Measurements from ENCODE around the gene FBXL14. TPM values are rescaled to one million over a fixed set of nuclear protein-coding genes. Genes with fewer than 3 reads are reported as not detected.
"Not testable (repeated sequence)": the region's sequence is repeated elsewhere in the genome, so short reads cannot be mapped to it uniquely, and the experiment has no call there.

FBXL14 gene
- total RNA-seq, 1 experiment from 2014 or later, result 7.9 TPM

DNA sequence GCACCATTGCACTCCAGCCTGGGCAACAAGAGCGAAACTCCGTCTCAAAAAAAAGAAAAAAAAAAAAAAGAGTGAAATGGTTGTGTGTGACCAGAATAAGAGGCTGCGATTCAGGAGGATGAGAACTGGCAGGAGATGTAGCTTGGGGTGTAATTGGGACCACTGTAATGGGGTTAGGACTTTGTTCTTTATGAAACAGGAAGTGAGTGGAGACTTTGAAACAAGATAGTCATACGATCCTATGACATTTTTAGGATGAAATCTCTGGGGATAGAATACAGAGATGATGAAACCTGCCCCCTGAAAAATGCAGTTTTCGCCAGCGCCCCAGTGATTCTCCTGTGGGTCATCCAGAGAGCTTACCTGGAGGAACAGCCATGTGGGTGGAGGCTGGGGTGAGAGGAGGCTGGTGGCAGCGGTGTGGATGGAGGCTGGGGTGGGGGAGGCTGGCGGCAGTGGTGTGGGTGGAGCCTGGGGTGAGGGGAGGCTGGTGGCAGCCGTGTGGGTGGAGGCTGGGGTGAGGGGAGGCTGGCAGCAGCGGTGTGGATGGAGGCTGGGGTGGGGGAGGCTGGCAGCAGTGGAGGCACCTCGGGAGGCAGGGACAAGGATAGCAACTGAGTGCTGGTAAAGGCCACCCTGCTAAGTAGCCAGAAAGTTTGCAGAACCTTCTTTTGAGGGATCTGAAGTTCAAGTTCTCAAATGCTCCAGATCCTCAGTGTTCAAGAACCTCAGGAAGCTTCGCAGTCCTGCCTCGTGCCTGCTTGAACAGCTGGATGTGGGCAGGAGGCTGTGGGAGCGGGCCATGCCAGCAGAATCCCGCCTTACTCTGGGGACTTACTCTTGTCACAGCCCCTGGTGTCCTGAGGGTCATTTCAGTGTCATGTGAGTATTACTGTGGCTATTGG, 20.2 kb downstream of the FBXL14 start:
- DNase-seq (ENCODE audit: low read depth), result no peak

DNA sequence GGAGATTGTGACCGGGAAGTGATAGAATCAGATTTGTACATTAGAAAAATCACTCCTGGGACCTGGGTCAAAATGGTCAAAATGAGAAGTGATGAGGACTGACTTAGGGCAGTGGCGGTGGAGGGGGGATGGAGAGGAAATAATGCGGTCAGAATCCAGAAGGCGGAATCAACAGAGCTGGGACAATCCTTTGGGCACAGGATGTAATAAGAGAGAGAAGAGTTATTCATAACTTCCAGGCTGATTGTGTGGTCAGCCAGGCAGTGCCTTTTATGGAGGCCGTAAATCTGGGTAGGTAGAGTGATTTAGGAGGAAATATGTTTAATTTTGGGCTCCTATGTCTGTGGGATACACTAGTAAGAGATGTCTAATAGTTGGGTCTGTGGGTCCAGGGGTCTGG, 21.6 kb downstream of the FBXL14 start:
- DNase-seq (ENCODE audit: low read depth), result no peak

DNA sequence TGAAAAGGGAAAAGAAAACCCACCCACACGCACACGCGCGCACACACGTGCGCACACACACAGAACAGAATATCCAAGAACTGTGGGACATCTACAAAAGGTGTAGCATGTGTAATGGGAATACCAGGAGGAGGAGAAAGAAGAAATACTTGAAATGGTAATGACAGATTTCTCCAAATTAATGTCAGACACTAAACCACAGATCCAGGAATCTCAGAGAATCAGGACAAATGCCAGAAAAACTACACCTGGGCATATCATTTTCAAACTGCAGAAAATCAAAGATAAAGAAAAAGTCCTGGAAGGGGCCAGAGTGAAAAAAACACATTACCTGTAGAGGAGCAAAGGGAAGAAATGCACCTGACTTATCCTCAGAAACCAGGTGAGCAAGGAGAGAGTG, 26.5 kb downstream of the FBXL14 start:
- no peak for DNase-seq (ENCODE audit: low read depth)

DNA sequence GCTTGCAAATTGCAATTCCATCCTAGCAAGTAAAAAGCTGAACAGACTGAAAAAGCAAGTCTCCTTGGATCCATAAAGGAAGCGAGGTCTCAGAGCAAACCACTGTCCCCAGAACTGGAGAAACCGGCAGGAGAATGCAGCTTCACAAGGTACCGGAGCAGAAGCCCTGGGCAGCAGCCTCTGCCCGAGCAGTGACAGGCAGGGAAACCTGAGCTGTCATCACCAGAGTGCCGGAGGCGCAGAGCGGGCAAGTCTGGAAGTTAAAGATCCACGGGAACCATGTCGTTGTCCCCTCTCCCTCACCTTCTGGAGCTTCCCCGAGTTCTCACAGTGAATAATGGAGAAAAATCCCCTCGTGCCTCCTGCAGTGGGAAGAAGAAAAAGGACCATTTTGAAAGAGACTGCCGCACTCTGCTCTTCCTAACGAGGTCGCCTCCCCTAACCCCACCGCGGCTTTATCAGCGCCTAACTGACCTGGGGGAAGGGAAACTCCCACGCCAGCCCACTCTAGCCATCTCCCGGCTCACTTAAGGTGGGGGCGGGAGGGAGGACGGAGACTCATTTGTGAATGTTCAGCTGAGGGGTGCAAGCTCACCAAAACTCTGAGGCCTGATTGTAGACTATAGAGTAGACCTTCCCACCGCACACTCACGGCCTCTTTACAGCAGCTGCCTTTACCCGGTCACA, 27.8 kb downstream of the FBXL14 start:
- DNase-seq (ENCODE audit: low read depth), result no peak

DNA sequence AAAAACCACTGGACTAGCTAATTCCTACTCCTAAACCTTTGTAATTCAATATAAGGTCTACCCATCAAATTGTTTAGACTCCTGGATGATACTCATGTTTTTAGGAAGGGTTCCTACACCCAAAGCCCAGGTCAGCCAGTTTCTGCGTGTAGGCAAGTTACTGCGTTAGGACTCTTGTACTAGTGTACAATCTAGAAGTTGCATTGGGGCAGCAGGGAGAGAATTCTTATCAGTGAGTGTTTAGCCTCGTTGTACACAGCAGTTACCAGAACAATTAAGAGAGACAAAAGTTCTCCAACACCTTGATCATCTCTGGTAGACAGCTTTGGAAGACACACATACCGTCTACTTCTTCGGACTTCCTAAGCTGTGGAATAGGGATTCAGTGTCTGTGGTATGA, 29.2 kb downstream of the FBXL14 start:
- no peak for DNase-seq (ENCODE audit: low read depth)

DNA sequence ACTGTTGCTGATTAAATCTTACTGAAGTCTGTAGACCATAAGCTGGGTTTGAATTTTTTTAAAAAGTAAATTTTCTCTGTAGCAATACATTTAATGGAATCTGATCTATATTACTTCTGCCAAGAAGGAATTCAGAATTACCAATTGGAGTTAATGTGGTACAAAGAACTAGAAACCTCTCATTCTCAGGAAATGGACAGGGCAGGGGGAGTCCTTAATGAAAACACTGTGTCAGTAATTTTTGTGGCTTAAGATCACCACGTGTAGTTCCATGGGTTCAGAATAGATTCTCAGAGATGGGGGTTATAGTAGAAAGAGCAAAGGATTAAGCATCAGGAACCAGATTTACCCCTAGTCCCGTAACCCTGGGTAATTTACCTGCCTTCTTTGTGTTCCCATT, 30.3 kb downstream of the FBXL14 start:
- DNase-seq (ENCODE audit: low read depth), result no peak

DNA sequence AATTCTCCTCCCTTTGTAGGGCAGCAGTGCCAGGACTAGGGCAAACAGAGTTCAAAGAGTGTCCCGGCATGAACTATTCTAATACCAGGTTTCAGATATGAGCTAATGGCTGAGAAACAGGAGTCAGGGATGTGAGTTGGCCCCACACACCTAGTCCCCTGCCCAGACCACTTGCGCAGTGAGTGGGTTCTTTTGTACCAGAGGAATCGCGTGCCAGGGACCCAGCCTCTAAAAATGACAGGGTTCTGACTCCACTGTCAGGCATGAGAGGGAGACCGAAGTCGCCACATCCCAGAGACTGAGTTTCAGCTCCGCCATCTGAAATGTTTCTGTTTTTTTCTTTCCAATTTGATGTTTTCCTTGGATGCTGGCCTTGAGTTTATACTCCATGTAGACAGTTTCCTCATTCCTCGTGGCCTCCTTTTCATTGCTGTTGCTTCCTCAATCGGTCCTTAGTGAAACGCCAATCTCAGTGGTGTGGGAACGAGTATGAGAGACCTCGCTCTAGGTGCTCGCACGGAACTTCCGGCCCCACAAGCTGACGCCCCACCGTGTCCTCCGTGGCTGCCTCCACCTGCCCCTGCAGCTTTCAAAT, 31.5 kb downstream of the FBXL14 start:
- peak; percentile 58 for DNase-seq (ENCODE audit: low read depth)

DNA sequence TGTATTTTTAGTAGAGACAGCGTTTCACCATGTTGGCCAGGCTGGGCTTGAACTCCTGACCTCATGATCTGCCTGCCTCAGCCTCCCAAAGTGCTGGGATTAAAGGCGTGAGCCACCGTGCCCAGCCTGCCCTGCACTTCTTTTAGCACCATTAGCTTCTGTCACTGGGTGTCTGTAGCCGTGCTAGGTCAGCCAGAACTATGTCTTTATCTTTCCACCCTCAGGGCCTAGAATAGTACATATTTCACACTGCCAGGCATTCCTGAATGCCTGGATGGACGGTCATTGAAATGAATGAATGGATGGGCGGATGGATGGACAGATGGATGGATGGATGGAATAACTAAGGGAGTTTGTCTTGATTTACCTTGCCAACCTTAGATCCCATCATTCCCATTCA, 33.7 kb downstream of the FBXL14 start:
- DNase-seq (ENCODE audit: low read depth), result no peak

DNA sequence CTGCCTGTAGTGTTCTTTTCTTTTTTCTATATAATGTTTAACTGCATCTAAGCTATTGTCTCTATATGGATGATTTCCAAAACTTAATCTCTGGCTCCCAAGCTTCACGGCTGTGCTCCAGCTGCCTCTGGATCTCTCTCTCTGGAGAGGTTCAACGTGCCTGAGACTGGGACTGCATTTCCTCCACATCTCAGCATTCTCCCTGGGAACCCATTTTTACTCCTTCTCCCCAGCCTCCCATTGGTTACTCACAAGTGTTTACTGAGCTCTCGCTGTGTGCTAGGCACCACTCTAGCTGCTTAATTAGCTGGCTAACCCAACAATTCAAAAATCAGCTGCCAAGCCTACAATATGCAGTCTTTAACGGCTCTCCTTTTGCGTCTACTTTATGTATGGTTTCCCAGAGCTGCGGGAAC, 34.7 kb downstream of the FBXL14 start:
- DNase-seq (ENCODE audit: low read depth), result no peak

DNA sequence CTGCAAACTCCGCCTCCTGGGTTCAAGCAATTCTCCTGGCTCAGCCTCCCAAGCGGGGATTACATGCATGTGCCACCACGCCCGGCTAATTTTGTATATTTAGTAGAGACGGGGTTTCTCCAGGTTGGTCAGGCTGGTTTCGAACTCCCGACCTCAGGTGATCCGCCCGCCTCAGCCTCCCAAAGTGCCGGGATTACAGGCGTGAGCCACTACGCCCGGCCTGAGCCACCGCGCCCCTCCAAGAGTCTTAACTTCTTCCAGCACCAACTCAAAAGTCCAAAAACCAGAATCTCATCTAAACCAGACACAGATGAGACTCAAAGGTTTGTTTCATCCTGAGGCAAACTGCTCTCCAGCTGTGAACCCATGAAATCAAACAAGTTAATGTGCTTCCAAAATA, 36.3 kb downstream of the FBXL14 start:
- DNase-seq (ENCODE audit: low read depth), result not testable (repeated sequence)

DNA sequence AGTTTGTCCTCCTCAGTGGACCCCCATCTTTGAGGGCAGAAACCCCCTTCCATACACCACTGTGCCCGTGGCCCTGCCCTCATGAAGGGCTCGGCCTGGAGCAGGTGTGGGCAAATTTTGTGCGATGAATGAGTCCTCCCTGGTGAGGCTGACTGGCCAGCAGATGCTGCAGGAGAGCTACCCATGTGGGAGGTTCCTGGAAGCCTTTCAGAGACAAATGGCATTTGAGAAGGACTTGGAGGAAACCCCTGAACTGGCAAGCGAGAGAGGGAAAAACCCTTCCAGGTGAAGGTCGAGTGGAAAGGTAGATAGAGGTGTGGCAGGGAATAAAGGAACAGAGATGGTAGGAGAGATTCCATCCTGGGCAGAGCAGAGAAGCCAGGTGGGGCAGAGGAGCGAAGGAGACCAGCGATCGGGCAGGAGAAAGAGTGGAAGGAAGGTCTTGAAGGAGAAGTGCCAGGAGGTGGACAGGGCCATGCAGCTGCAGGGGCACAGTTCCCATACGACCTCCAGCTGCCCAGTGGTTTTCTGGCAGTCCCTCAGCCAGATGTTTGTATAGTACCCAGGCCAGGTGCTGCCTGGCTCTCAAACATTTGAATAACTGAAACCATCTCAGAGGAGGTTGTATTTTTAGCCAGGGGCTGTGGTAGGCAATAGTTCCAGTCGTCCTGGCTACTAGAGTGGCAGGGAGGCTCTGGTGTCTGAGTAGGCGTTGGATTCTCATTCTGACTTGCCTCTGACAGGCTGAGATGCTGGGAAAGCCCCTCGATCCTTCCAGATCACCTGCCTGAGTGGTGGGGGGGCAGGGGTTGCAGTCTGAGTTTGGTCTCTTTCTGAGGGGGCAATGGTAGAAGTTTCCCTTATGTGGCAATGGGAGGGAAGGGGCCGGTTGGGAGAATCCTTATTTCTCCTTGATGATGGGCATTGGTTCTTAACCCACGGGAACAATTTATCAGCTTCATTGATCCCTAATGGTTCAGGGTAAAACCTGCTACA, 40.1 kb downstream of the FBXL14 start:
- no peak for DNase-seq (ENCODE audit: low read depth)

DNA sequence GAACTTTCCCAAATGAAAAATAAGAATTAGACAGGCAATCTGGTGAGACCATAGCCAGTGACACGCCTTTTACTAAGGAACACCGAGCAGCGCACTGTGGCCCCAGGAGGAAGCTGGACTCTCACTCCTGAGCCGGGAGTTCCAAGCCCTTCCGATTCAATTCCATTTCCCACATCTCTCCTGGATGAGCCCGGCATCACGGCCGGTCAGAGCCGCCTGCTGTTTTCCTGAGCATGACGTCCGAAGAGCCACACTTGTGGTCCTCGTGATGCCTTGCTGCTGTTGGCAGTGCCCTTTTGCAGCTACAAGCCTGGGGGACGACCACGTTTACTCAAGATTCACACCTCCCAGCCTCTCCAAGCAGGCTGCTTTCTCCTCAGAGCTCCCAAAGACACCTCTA, 40.8 kb downstream of the FBXL14 start:
- no peak for DNase-seq (ENCODE audit: low read depth)

DNA sequence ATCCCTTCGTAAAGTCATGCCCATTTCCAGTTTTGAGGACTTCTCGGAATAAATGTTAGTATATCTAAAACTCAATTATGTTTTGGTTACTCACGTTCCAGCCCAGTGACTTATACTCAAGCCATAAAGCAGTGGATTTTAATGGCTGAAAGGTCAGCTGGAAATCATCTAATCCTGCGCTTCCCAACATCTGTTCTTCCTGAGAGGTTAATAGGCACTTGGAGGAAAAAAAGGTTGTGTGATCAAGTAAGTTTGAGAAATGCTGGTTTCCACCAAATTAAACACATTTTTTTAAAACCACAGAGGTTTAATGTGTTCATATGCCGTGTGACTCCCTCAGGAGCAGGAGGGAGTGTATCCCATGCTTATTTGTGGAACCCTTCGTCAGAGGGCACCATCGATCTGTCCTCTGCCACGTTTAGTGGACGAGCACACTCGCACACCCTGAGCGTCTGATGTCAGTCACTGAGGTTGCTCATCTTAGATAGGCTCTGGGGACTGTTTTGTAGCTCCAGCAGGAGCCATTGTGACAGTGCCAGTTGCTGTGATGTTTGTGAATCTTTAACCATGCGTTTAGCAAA, 41.4 kb downstream of the FBXL14 start:
- DNase-seq (ENCODE audit: low read depth), result no peak

DNA sequence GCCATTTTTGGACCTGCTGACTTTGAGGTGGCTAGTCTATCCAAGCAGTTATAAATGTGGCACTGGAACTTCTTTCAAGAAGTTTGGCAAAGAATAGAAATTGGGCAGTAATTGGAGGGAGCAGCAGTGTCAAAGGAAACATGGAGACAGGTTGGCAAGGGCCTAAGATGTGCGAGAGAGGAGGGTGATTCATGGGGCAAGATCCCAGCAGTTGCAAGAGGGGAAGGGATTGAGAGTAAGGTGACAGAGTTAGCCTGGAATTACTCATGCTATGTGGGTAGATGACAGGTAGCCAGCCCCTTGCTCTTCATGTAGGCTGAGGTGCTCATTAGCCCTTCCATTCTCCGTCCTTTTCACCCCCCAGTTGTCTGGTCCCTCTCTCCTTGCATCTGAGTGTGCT, 42.2 kb downstream of the FBXL14 start:
- peak; percentile 64 for DNase-seq (ENCODE audit: low read depth)

DNA sequence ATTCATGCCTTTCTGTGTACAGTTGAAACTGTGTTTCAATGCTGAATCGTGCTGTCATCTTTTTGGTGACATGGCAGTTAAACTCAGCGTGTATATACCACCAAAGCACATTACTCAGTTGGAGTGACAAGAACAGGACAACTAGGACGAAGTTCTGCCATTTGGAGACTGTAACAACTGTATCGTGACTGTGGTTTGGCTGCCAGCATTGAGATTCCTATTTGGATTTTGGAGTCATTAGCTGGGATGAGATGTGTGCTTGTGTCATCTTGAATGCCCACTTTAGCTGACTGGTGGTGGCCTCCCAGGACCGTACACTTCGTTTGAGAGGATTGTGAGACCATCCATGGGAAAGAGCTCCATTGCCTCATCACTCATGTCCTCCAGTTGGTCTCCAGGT, 42.9 kb downstream of the FBXL14 start:
- no peak for DNase-seq (ENCODE audit: low read depth)

DNA sequence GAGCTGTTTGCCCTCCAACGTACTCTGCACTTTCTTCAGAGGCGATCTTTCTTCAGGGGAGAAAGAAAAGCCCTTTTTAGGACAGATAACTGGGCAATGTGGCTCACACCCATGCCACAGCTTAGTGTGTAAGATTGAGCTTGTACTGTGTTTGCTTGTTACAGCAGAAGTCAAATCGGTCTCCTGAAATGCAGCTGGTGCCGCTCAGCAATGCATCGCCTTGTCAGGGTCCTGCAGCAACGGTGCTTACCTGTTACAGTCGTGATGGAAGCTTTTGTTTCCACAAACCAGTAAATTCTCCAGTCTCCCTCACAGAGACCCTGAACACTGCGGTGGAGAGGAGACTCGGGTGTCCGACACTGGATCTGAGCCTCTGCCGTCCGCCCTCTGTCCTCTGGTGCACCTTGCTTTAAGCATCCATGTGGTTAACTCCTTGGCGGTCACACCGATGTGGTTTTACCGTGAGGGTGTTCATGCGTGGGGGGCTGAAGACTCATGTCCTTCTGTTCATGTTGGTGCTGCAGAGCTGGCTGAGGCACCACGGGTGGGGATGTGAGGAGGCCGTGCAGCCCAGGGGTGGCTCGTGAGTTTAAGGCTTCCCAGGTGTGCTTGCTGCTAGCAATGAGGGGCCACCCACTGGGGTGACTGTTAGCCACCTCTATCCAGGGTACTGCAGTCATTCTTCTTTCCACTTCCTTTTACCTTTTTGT, 47.3 kb downstream of the FBXL14 start:
- no peak for DNase-seq (ENCODE audit: low read depth)

DNA sequence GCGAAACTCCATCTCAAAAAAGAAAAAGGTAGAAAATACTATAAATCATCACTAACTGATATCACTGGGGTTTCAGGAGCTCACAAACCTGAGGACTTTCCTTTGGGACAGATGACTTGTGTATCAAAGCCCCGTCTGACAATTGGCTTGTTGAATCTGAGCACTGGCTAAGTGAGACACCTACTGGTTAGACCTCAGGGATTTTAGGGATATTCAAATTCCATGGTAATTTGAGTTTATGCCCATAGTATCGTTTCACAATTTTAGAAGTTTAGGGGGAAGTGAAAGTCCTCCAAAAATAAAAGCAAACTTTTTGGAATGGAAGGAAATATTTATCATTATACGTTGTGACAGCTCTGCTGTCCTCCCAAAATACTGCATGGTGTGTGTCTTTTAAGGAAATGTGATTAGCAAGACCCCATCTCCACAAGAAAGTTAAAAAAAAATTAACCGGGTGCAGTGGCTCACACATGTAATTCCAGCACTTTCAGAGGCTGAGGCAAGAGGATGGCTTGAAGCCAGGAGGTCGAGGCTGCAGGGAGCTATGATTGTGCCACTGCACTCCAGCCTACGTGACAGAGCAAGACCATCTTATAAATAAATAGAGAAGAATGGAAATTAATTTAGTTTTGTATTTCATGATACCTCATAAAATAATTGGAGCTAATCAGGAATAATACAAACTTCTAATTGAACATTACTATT, 49.2 kb downstream of the FBXL14 start:
- peak; percentile 42 for DNase-seq (ENCODE audit: low read depth)

DNA sequence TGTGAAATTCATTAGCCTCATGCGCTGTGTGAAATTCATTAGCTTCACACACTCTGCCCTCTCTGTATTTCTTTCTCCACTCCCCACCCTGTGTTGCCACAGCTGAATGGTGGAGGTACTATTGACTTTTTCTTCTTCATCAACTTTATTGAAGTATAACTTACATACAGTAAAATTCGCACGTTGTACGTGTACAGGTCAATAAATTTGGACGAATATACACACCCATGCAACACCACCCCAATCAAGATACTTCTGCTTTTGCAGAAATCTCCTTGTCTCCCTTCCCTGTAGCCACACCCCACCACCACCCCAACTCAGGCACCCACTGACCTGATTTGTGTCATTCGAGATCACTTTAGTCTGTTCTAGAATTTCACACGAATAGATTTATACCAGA, 51.8 kb downstream of the FBXL14 start:
- no peak for DNase-seq (ENCODE audit: low read depth)

DNA sequence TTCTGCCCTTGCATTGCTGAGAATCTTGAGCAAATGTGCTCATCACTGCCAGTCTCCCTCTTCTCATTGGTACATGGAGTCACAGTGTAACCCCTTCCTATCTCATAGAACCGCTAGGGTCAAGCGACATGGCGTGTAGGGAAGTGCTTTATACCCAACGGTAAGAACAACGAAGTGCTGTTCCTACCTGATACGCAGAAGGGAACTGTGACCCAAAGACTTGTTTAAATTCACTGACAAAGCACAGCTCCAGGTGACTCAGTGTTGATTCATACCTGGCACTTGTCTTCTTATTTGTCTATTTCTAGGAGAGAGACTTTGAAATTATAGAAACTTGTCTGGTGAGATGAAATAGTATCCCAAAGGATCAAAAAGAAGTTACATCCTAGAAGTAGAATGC, 53.7 kb downstream of the FBXL14 start:
- DNase-seq (ENCODE audit: low read depth), result peak; percentile 76

DNA sequence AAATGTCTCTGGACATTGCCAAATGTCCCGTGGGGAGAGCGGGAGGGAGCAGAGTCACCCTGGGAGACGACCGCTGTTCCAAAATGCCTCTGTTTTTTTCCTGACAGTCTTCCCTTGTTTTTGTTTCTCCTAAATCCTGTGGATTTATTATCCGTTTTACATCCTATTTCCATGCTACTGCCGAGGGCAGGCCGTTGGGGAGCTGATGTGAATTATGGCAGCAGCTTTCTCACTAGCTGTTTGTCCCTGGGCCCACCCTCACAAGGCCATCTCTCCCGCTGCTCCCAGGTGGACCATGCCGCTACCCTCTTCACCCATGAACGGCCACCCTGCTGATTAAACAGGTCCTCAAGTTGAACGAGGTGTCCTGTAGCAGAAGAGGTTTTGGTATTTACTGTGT, 55.2 kb downstream of the FBXL14 start:
- no peak for DNase-seq (ENCODE audit: low read depth)
